IMR-90 (cell line): ENCODE measurements around the gene CNTN5. TPM values are rescaled to one million over a fixed set of nuclear protein-coding genes. Genes with fewer than 3 reads are reported as not detected.

Experiments used
- ATAC-seq: fragments of 200-7000 bp; cut with Tn5 transposase; 2 replicates; pipeline ENCODE4 v1.9.1; 2020; ENCODE audit warnings: low read depth, mild to moderate bottlenecking, moderate library complexity
- BruUV-seq: library from RNA; stranded (reverse); fragments of 400-500 nt; replicated peaks from 2 replicates; lab custom pipeline; 2021; lab: Mats Ljungman, UMichigan
- CTCF ChIA-PET: fragments of 300-600 bp; formaldehyde crosslinking; extraction: SDS; loops from one replicate; lab custom pipeline; 2021; ENCODE audit warnings: antibody characterized with exemption; lab: Yijun Ruan, JAX
- POLR2A ChIA-PET: fragments of 300-600 bp; sonication (Branson Sonifier 250); formaldehyde crosslinking; loops from one replicate; lab custom pipeline; 2022; ENCODE audit warnings: antibody characterized with exemption; ENCODE audit not compliant: unreplicated experiment; lab: Charles Lee
- DNase-seq: peaks from one replicate; pipeline ENCODE4 v3.0.0; 2013
- H2AFZ ChIP-seq: replicated peaks from 2 replicates; pipeline ENCODE3; 2013; ENCODE audit warnings: low read length, mild to moderate bottlenecking; ENCODE audit not compliant: poor library complexity
- H2AK5ac ChIP-seq: 2 replicates; pipeline ENCODE4 v1.6.1; 2013; ENCODE audit warnings: low read depth, low read length, inconsistent platforms
- H2AK9ac ChIP-seq: replicated peaks from 2 replicates; pipeline ENCODE3; 2013; ENCODE audit warnings: mild to moderate bottlenecking, low read depth, low read length, moderate library complexity; ENCODE audit not compliant: poor library complexity
- H2BK120ac ChIP-seq: 2 replicates; pipeline ENCODE4 v1.6.1; 2013; ENCODE audit warnings: low read depth, low read length, inconsistent platforms
- H2BK15ac ChIP-seq: 3 replicates; pipeline ENCODE4 v1.6.1; 2013; ENCODE audit warnings: low read depth, low read length, inconsistent platforms
- H2BK20ac ChIP-seq: 2 replicates; pipeline ENCODE4 v1.6.1; 2013; ENCODE audit warnings: low read depth, mild to moderate bottlenecking, inconsistent platforms, low read length, moderate library complexity
- H2BK5ac ChIP-seq: 2 replicates; pipeline ENCODE4 v1.6.1; 2013; ENCODE audit warnings: mild to moderate bottlenecking, low read depth, low read length, inconsistent platforms; ENCODE audit not compliant: poor library complexity, severe bottlenecking
- H3K14ac ChIP-seq: replicated peaks from 2 replicates; pipeline ENCODE4 v1.6.1; 2013; ENCODE audit warnings: low read depth, low read length, inconsistent platforms
- H3K18ac ChIP-seq: 2 replicates; pipeline ENCODE4 v1.6.1; 2013; ENCODE audit warnings: low read depth, low read length, control low read depth
- H3K23ac ChIP-seq: 2 replicates; pipeline ENCODE4 v1.6.1; 2013; ENCODE audit warnings: low read depth, low read length, inconsistent platforms
- H3K27ac ChIP-seq: 2 replicates; pipeline ENCODE4 v1.5.1; 2013; ENCODE audit warnings: mild to moderate bottlenecking, control low read depth, low read length; ENCODE audit not compliant: insufficient read depth
- H3K27me3 ChIP-seq: 2 replicates; pipeline ENCODE4 v1.6.1; 2013; ENCODE audit warnings: low read length; ENCODE audit not compliant: control insufficient read depth, insufficient read depth
- H3K36me3 ChIP-seq: 2 replicates; pipeline ENCODE4 v1.6.1; 2013; ENCODE audit warnings: low read length, mixed read lengths; ENCODE audit not compliant: control insufficient read depth, insufficient read depth
- H3K4ac ChIP-seq: 2 replicates; pipeline ENCODE4 v1.6.1; 2013; ENCODE audit warnings: low read depth, low read length, inconsistent platforms
- H3K4me1 ChIP-seq: 2 replicates; pipeline ENCODE4 v1.6.1; 2013; ENCODE audit warnings: low read length, mixed read lengths; ENCODE audit not compliant: control insufficient read depth, insufficient read depth
- H3K4me2 ChIP-seq: 2 replicates; pipeline ENCODE4 v1.6.1; 2013; ENCODE audit warnings: low read depth, mild to moderate bottlenecking, control low read depth, low read length, moderate library complexity
- H3K4me3 ChIP-seq: 2 replicates; pipeline ENCODE4 v1.5.1; 2013; ENCODE audit warnings: low read depth, mild to moderate bottlenecking, control low read depth, low read length, moderate library complexity; ENCODE audit not compliant: insufficient read depth
- H3K56ac ChIP-seq: 2 replicates; pipeline ENCODE4 v1.6.1; 2013; ENCODE audit warnings: low read length, inconsistent platforms; ENCODE audit not compliant: insufficient read depth; ENCODE audit errors: extremely low read depth
- H3K79me1 ChIP-seq, 2 experiments: 2 replicates each; pipeline ENCODE4 v1.6.1; 2013; ENCODE audit warnings: low read length in 2 of 2, inconsistent platforms in 1 of 2, low read depth in 1 of 2
- H3K9ac ChIP-seq: 2 replicates; pipeline ENCODE4 v1.6.1; 2013; ENCODE audit warnings: low read depth, low read length, control low read depth
- H3K9me1 ChIP-seq: 2 replicates; pipeline ENCODE4 v1.6.1; 2013; ENCODE audit warnings: low read length, inconsistent platforms; ENCODE audit not compliant: insufficient read depth
- H3K9me3 ChIP-seq: 2 replicates; pipeline ENCODE4 v1.6.1; 2013; ENCODE audit warnings: low read length; ENCODE audit not compliant: control insufficient read depth, insufficient read depth
- H4K20me1 ChIP-seq: 2 replicates; pipeline ENCODE4 v1.6.1; 2013; ENCODE audit warnings: low read length, inconsistent platforms; ENCODE audit not compliant: insufficient read depth
- H4K5ac ChIP-seq: 2 replicates; pipeline ENCODE4 v1.6.1; 2013; ENCODE audit warnings: mild to moderate bottlenecking, low read depth, low read length, control low read depth
- H4K8ac ChIP-seq, 2 experiments: 2 replicates each; pipeline ENCODE4 v1.6.1; 2013; ENCODE audit warnings: low read depth in 2 of 2, low read length in 2 of 2, control low read depth in 1 of 2, inconsistent platforms in 1 of 2
- H4K91ac ChIP-seq: 2 replicates; pipeline ENCODE4 v1.6.1; 2013; ENCODE audit warnings: low read depth, low read length, inconsistent platforms; ENCODE audit not compliant: insufficient read depth
- BHLHE40 ChIP-seq: fragments of 150-350 bp; IDR thresholded peaks from 2 replicates; pipeline ENCODE4 v1.6.1; 2016; ENCODE audit warnings: mild to moderate bottlenecking, low read depth, low read length
- CEBPB ChIP-seq: IDR thresholded peaks from 2 replicates; pipeline ENCODE4 v1.6.1; 2012; ENCODE audit warnings: low read depth, low read length, improper control_type of control experiment
- CHD1 ChIP-seq: IDR thresholded peaks from 2 replicates; pipeline ENCODE4 v1.6.1; 2012; ENCODE audit warnings: low read depth, low read length, improper control_type of control experiment
- CTCF ChIP-seq: conservative IDR thresholded peaks from 2 replicates; pipeline ENCODE4 v1.5.1; 2012; ENCODE audit warnings: mild to moderate bottlenecking, low read depth, low read length, improper control_type of control experiment
- ELK1 ChIP-seq: fragments of 150-350 bp; IDR thresholded peaks from 2 replicates; pipeline ENCODE4 v1.6.1; 2016; ENCODE audit warnings: low read depth, mild to moderate bottlenecking, low read length, moderate library complexity, borderline replicate concordance
- FOS ChIP-seq: fragments of 150-350 bp; IDR thresholded peaks from 2 replicates; pipeline ENCODE4 v1.6.1; 2016; ENCODE audit warnings: low read depth, low read length
- MAFK ChIP-seq: IDR thresholded peaks from 2 replicates; pipeline ENCODE4 v1.6.1; 2012; ENCODE audit warnings: low read depth, low read length, improper control_type of control experiment
- MAZ ChIP-seq: IDR thresholded peaks from 2 replicates; pipeline ENCODE4 v1.6.1; 2012; ENCODE audit warnings: low read depth, mild to moderate bottlenecking, low read length, improper control_type of control experiment, moderate library complexity, borderline replicate concordance
- MXI1 ChIP-seq: IDR thresholded peaks from 2 replicates; pipeline ENCODE4 v1.6.1; 2012; ENCODE audit warnings: low read depth, mild to moderate bottlenecking, low read length, moderate library complexity, borderline replicate concordance
- NFE2L2 ChIP-seq: fragments of 150-350 bp; IDR thresholded peaks from 2 replicates; pipeline ENCODE4 v1.6.1; 2016; ENCODE audit warnings: low read depth, mild to moderate bottlenecking, low read length
- POLR2A ChIP-seq: IDR thresholded peaks from 2 replicates; pipeline ENCODE4 v1.6.1; 2012; ENCODE audit warnings: mild to moderate bottlenecking, low read depth, low read length
- RAD21 ChIP-seq: IDR thresholded peaks from 2 replicates; pipeline ENCODE4 v1.6.1; 2012; ENCODE audit warnings: low read length, improper control_type of control experiment
- RCOR1 ChIP-seq: IDR thresholded peaks from 2 replicates; pipeline ENCODE4 v1.6.1; 2012; ENCODE audit warnings: mild to moderate bottlenecking, low read length, improper control_type of control experiment; ENCODE audit not compliant: insufficient replicate concordance
- RFX5 ChIP-seq: IDR thresholded peaks from 2 replicates; pipeline ENCODE4 v1.8.0; 2012; ENCODE audit warnings: low read depth, mild to moderate bottlenecking, low read length, moderate library complexity
- SMC3 ChIP-seq: fragments of 150-350 bp; IDR thresholded peaks from 2 replicates; pipeline ENCODE4 v1.6.1; 2016; ENCODE audit warnings: low read depth, mild to moderate bottlenecking, antibody characterized with exemption, low read length, moderate library complexity
- USF2 ChIP-seq: fragments of 150-350 bp; IDR thresholded peaks from 2 replicates; pipeline ENCODE4 v1.6.1; 2017; ENCODE audit warnings: mild to moderate bottlenecking, antibody characterized with exemption, low read length, low read depth
- WGBS, 2 experiments: methylation state at CpG; one replicate each; pipeline versions ENCODE4 v1.1.5 to v1.1.7; 2013; ENCODE audit warnings: missing lambda C conversion rate in 2 of 2; ENCODE audit not compliant: insufficient read length in 1 of 2; ENCODE audit errors: extremely low coverage in 2 of 2; 5-methylcytosine and 5-hydroxymethylcytosine counted together
- dilution Hi-C: fragments of 300-500 bp; cut with HindIII; formaldehyde crosslinking; loops from one replicate; pipeline ENCODE4 v1.14.3; 2018; ENCODE audit warnings: low sequenced_read_pairs; ENCODE audit not compliant: unreplicated experiment
- in situ Hi-C: fragments of 300-500 bp; cut with MboI; formaldehyde crosslinking; loops from 3 replicates; pipeline ENCODE4 v1.14.3; 2019; ENCODE audit warnings: low sequenced_read_pairs, inconsistent platforms, mixed read lengths
- intact Hi-C: fragments of 100-400 bp; cut with micrococcal nuclease; formaldehyde crosslinking; loops from 2 replicates; pipeline ENCODE4 v1.10.0; 2022
- polyA plus RNA-seq, 3 experiments: library from polyadenylated mRNA; depleted of rRNA; stranded (reverse); fragments of >200 nt; gene quantifications; 2 replicates each; pipeline ENCODE4 v1.2.3, GENCODE V29; 2012; ENCODE audit warnings: low replicate concordance in 1 of 3
- total RNA-seq: library from RNA; depleted of rRNA; stranded (reverse); fragments of >200 nt; gene quantifications from 2 replicates; pipeline ENCODE4 v1.2.3, GENCODE V29; 2012

The CNTN5 gene
- total and polyA plus RNA-seq, 2 of the 4 experiments (the other 2 are of a cell fraction), result not detected

- no peak overlapping the region for H4K5ac ChIP-seq
- no peak overlapping the region for H3K18ac ChIP-seq
- H3K4me1 ChIP-seq, result no peaks in the 10 kb centered on the region
- no peak overlapping the region for H3K14ac ChIP-seq
- no peak for TF ChIP-seq CTCF
- TF ChIP-seq BHLHE40, result no peak
- no peak for TF ChIP-seq CEBPB
- TF ChIP-seq USF2, result no peak
- TF ChIP-seq FOS, result no peak
- no peak for TF ChIP-seq ELK1
- TF ChIP-seq NFE2L2, result no peak
- TF ChIP-seq RCOR1, result no peak
- no peak for TF ChIP-seq MXI1
- no peak for TF ChIP-seq SMC3
- TF ChIP-seq RAD21, result no peak
- TF ChIP-seq RFX5, result no peak
- no peak for TF ChIP-seq POLR2A
- no peak for TF ChIP-seq MAFK
- no peak for TF ChIP-seq CHD1
- TF ChIP-seq MAZ, result no peak
- no peak overlapping the region for H3K9ac ChIP-seq
- H3K27ac ChIP-seq, result no peak overlapping the region
- POLR2A ChIA-PET, result no interaction called here
- no peak overlapping the region for H3K4me3 ChIP-seq
- dilution Hi-C loops (no loop called here), in situ Hi-C loops (no loop called here), intact Hi-C loops (no loop called here)
- DNase-seq, result no peak
- no peak overlapping the region for H2BK5ac ChIP-seq
- no peak overlapping the region for H3K23ac ChIP-seq
- H2BK120ac ChIP-seq, result no peak overlapping the region
- H3K79me1 ChIP-seq, result no peaks in the 10 kb centered on the region
- H2AK5ac ChIP-seq, result no peak overlapping the region
- H3K9me3 ChIP-seq, result peaks cover 2% of the 10 kb centered on the region; the same call in 1 of the 2 replicates
- H3K4me2 ChIP-seq, result no peak overlapping the region
- no peak overlapping the region for H2AK9ac ChIP-seq
- H3K56ac ChIP-seq, result no peak overlapping the region
- H3K36me3 ChIP-seq, result no peaks in the 10 kb centered on the region
- H3K9me1 ChIP-seq, result no peaks in the 10 kb centered on the region
- no peak overlapping the region for H2BK20ac ChIP-seq
- H2BK15ac ChIP-seq, result no peak overlapping the region
- no peak for ATAC-seq
- no CpG with 5 or more reads among the region's 2 CpGs for WGBS, 2 experiments
- no peak overlapping the region for H3K4ac ChIP-seq
- no peaks in the 10 kb centered on the region for H3K27me3 ChIP-seq
- no peak overlapping the region for H4K91ac ChIP-seq
- CTCF ChIA-PET, result no interaction called here
- H4K20me1 ChIP-seq, result no peaks in the 10 kb centered on the region
- no TSS peak for BruUV-seq
- H2AFZ ChIP-seq, result no peak overlapping the region
- H4K8ac ChIP-seq, result no peak overlapping the region
Measured at GRCh38 chr11:99177446-99177845, 156.7 kb downstream of the CNTN5 start.
